K562 (cell line): ENCODE measurements around the gene POLD1. TPM values are rescaled to one million over a fixed set of nuclear protein-coding genes. Genes with fewer than 3 reads are reported as not detected.
A peak's percentile ranks its signal among the peaks of the same experiment; 100 is the strongest.

Experiments
- ARID3B ChIP-seq: fragments of 250-450 bp; sonication (Bioruptor Pico); IDR thresholded peaks from 2 replicates; pipeline ENCODE4 v1.4.0; 2020; ENCODE audit warnings: borderline replicate concordance
- CBFA2T3 ChIP-seq: fragments of 450-650 bp; IDR thresholded peaks from 2 replicates; pipeline ENCODE4 v1.6.1; 2017
- CBFB ChIP-seq: sonication (generic); formaldehyde crosslinking; IDR thresholded peaks from 2 replicates; pipeline ENCODE4 v1.4.0; 2020; ENCODE audit warnings: mild to moderate bottlenecking, missing genetic modification reagents
- CREB3L1 ChIP-seq: fragments of 450-650 bp; IDR thresholded peaks from 2 replicates; pipeline ENCODE4 v1.6.1; 2014; ENCODE audit warnings: low read depth, mild to moderate bottlenecking, moderate library complexity, borderline replicate concordance
- GABPA ChIP-seq: fragments of 200-800 bp; sonication (Bioruptor generic); conservative IDR thresholded peaks from 2 replicates; pipeline ENCODE4 v1.6.1; 2016; ENCODE audit warnings: low read depth, missing genetic modification characterization, missing compliant biosample characterization
- HDAC6 ChIP-seq: IDR thresholded peaks from 2 replicates; pipeline ENCODE4 v1.6.1; 2012; ENCODE audit warnings: low read depth, mild to moderate bottlenecking, control low read depth, inconsistent platforms, low read length, moderate library complexity
- IRF1 ChIP-seq: sonication (generic); formaldehyde crosslinking; IDR thresholded peaks from 2 replicates; pipeline ENCODE4 v1.8.0; 2022; ENCODE audit warnings: missing genetic modification reagents, mild to moderate bottlenecking, borderline replicate concordance
- NCOR1 ChIP-seq: fragments of 450-650 bp; IDR thresholded peaks from 2 replicates; pipeline ENCODE4 v1.6.1; 2016; ENCODE audit warnings: mild to moderate bottlenecking, moderate library complexity
- POLR3A ChIP-seq: IDR thresholded peaks from 2 replicates; pipeline ENCODE4 v1.6.1; 2011; ENCODE audit warnings: borderline replicate concordance, mild to moderate bottlenecking, moderate library complexity; ENCODE audit not compliant: insufficient read length, insufficient read depth; ENCODE audit errors: extremely low read depth
- SMARCA4 ChIP-seq: fragments of 450-650 bp; IDR thresholded peaks from 2 replicates; pipeline ENCODE4 v1.6.1; 2016
- ZC3H8 ChIP-seq: fragments of 450-650 bp; IDR thresholded peaks from 2 replicates; pipeline ENCODE4 v1.6.1; 2017
- ZNF280A ChIP-seq: fragments of 450-650 bp; IDR thresholded peaks from 2 replicates; pipeline ENCODE4 v1.6.1; 2018; ENCODE audit warnings: mild to moderate bottlenecking, low read depth; ENCODE audit not compliant: partially characterized antibody
- polyA plus RNA-seq, 8 experiments: library from polyadenylated mRNA; depleted of rRNA in 4 of 8; stranded (reverse) in 5 of 8; unstranded in 3 of 8; fragments of >200 nt; fragmentation: Nextera tagmentation in 2 of 8; fragmentation: Illumina TruSeq in 1 of 8; extraction: Ambion mirVana in 2 of 8; extraction: Trizol in 1 of 8; gene quantifications; 2 replicates each; pipeline versions ENCODE4 v1.2.1 to v1.2.3, GENCODE V29; 2011 to 2014; ENCODE audit warnings: inconsistent platforms in 1 of 8, missing spikeins in 1 of 8
- total RNA-seq, 7 experiments: library from RNA; depleted of rRNA in 6 of 7; stranded (reverse); fragments of >200 nt in 6 of 7; fragmentation: Illumina TruSeq in 2 of 7; extraction: Trizol in 2 of 7; gene quantifications; 2 replicates each; pipeline versions ENCODE4 v1.2.1 to v1.2.3, GENCODE V29; 2011 to 2021; ENCODE audit warnings: low replicate concordance in 1 of 7
- TF ChIP-seq, protein P1 (sequence below): sonication (generic); formaldehyde crosslinking; IDR thresholded peaks from 2 replicates; pipeline ENCODE4 v1.8.1; 2023; ENCODE audit warnings: mild to moderate bottlenecking, missing genetic modification reagents, moderate library complexity
- TF ChIP-seq, protein P2 (sequence below), 2 experiments: fragments of 450-650 bp; conservative IDR thresholded peaks; 2 replicates each; pipeline ENCODE4 v1.6.1; 2017; ENCODE audit warnings: mild to moderate bottlenecking in 2 of 2, moderate library complexity in 2 of 2
- TF ChIP-seq, protein P3 (sequence below): fragments of 450-650 bp; IDR thresholded peaks from 2 replicates; pipeline ENCODE4 v1.6.1; 2017; ENCODE audit warnings: antibody characterized with exemption, mild to moderate bottlenecking

Gene POLD1
- total and polyA plus RNA-seq, 9 of the 15 experiments (the other 6 are each of a cell fraction or from before 2014, with no cell fraction given) = 1.3 to 312 (median 47.8) TPM

- TF ChIP-seq NCOR1 = peak; percentile 64; the same call in 1 of the 2 replicates
- no peak for TF ChIP-seq HDAC6
- no peak for TF ChIP-seq CBFB (CRISPR knock-in tag)
- peak; percentile 80 for TF ChIP-seq CBFA2T3
- TF ChIP-seq, protein P1, sequence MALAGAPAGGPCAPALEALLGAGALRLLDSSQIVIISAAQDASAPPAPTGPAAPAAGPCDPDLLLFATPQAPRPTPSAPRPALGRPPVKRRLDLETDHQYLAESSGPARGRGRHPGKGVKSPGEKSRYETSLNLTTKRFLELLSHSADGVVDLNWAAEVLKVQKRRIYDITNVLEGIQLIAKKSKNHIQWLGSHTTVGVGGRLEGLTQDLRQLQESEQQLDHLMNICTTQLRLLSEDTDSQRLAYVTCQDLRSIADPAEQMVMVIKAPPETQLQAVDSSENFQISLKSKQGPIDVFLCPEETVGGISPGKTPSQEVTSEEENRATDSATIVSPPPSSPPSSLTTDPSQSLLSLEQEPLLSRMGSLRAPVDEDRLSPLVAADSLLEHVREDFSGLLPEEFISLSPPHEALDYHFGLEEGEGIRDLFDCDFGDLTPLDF (CRISPR knock-in tag) = no peak
- TF ChIP-seq, protein P2, sequence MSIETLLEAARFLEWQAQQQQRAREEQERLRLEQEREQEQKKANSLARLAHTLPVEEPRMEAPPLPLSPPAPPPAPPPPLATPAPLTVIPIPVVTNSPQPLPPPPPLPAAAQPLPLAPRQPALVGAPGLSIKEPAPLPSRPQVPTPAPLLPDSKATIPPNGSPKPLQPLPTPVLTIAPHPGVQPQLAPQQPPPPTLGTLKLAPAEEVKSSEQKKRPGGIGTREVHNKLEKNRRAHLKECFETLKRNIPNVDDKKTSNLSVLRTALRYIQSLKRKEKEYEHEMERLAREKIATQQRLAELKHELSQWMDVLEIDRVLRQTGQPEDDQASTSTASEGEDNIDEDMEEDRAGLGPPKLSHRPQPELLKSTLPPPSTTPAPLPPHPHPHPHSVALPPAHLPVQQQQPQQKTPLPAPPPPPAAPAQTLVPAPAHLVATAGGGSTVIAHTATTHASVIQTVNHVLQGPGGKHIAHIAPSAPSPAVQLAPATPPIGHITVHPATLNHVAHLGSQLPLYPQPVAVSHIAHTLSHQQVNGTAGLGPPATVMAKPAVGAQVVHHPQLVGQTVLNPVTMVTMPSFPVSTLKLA (conservative IDR thresholded peaks at IDR 0.05) = peak in 1 of 2 experiments; percentile 63; a peak in 1 of 4 replicates
- TF ChIP-seq GABPA (tag) = no peak
- TF ChIP-seq ARID3B = no peak
- no peak for TF ChIP-seq IRF1 (CRISPR knock-in tag)
- TF ChIP-seq SMARCA4 = peak; percentile 57
- TF ChIP-seq ZNF280A = no peak
- TF ChIP-seq, protein P3, sequence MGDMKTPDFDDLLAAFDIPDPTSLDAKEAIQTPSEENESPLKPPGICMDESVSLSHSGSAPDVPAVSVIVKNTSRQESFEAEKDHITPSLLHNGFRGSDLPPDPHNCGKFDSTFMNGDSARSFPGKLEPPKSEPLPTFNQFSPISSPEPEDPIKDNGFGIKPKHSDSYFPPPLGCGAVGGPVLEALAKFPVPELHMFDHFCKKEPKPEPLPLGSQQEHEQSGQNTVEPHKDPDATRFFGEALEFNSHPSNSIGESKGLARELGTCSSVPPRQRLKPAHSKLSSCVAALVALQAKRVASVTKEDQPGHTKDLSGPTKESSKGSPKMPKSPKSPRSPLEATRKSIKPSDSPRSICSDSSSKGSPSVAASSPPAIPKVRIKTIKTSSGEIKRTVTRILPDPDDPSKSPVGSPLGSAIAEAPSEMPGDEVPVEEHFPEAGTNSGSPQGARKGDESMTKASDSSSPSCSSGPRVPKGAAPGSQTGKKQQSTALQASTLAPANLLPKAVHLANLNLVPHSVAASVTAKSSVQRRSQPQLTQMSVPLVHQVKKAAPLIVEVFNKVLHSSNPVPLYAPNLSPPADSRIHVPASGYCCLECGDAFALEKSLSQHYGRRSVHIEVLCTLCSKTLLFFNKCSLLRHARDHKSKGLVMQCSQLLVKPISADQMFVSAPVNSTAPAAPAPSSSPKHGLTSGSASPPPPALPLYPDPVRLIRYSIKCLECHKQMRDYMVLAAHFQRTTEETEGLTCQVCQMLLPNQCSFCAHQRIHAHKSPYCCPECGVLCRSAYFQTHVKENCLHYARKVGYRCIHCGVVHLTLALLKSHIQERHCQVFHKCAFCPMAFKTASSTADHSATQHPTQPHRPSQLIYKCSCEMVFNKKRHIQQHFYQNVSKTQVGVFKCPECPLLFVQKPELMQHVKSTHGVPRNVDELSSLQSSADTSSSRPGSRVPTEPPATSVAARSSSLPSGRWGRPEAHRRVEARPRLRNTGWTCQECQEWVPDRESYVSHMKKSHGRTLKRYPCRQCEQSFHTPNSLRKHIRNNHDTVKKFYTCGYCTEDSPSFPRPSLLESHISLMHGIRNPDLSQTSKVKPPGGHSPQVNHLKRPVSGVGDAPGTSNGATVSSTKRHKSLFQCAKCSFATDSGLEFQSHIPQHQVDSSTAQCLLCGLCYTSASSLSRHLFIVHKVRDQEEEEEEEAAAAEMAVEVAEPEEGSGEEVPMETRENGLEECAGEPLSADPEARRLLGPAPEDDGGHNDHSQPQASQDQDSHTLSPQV = peak; percentile 54; the same call in 1 of the 2 replicates
- TF ChIP-seq ZC3H8 = no peak
- TF ChIP-seq CREB3L1 = no peak
- TF ChIP-seq POLR3A = no peak
Measured at GRCh38 chr19:50377517-50377916, 6.6 kb upstream of the POLD1 start (continued).
